H1 (cell line): Measurements from ENCODE around the gene KRTAP10-4. TPM values are rescaled to one million over a fixed set of nuclear protein-coding genes. Genes with fewer than 3 reads are reported as not detected.

Source experiments
- BCL11A ChIP-seq, 2 experiments: IDR thresholded peaks; one replicate each; pipeline ENCODE4 v1.6.1; 2011; ENCODE audit warnings: low read depth in 2 of 2, low read length in 2 of 2, mild to moderate bottlenecking in 2 of 2
- CEBPB ChIP-seq: IDR thresholded peaks from 2 replicates; pipeline ENCODE4 v1.6.1; 2012; ENCODE audit warnings: low read depth, low read length
- RAD21 ChIP-seq, 2 experiments: IDR thresholded peaks in 1 of 2; conservative IDR thresholded peaks in 1 of 2; 2 replicates each; pipeline ENCODE4 v1.6.1; 2011; ENCODE audit warnings: low read depth in 2 of 2, low read length in 2 of 2, improper control_type of control experiment in 1 of 2, inconsistent platforms in 1 of 2, mild to moderate bottlenecking in 1 of 2, moderate library complexity in 1 of 2
- polyA plus RNA-seq, 7 experiments: library from polyadenylated mRNA; depleted of rRNA in 3 of 7; stranded (reverse) in 5 of 7; unstranded in 2 of 7; fragments of >200 nt in 5 of 7; fragments of 200-250 nt in 2 of 7; gene quantifications; 1 replicate in 5 of 7; 2 replicates in 1 of 7; 4 replicates in 1 of 7; pipeline versions ENCODE4 v1.2.1 to v1.2.3, GENCODE V29; 2011 to 2013; ENCODE audit warnings: missing spikeins in 2 of 7, mixed read lengths in 2 of 7
- total RNA-seq: library from RNA; stranded (reverse); fragmentation: NEBNext Ultra II Directional; extraction: Animal tissue kit (Norgen Biotek cat#: 25700); gene quantifications from 2 replicates; pipeline ENCODE4 v1.2.1, GENCODE V29; 2021

The KRTAP10-4 gene
- total and polyA plus RNA-seq, 2 of the 8 experiments (the other 6 are each of a cell fraction or from before 2014, with no cell fraction given), result not detected

- TF ChIP-seq RAD21 (IDR thresholded peaks at IDR 0.05 in 1 of 2, conservative IDR thresholded peaks at IDR 0.05 in 1 of 2; ENCODE audit: low read depth in 2 of 2, low read length in 2 of 2), result no peak
- no peak for TF ChIP-seq BCL11A (IDR thresholded peaks at IDR 0.05; ENCODE audit: low read depth in 2 of 2, low read length in 2 of 2)
- no peak for TF ChIP-seq CEBPB
These were observed 29.0 kb upstream of the KRTAP10-4 start (continued) for GRCh38 chr21:44544566-44544965.
